Measurements from ENCODE around the gene RNF182. TPM values are rescaled to one million over a fixed set of nuclear protein-coding genes. Genes with fewer than 3 reads are reported as not detected.

RNF182 gene
- total RNA-seq, 1 experiment from 2014 or later: 3.7 TPM

GRCh38 chr6:13953061-13953705 lies 28.4 kb downstream of the RNF182 start:
- Histone ChIP-seq H2BK15ac (ENCODE audit: low read depth, low read length) (no peak overlapping the region), H2AFZ (ENCODE audit: low read length) (no peak overlapping the region), H3K27ac (ENCODE audit: insufficient read length, low read depth, low read length) (no peak overlapping the region), H3K79me2 (ENCODE audit: insufficient read depth, low read length) (no peaks in the 10 kb centered on the region), H3K23ac (ENCODE audit: insufficient read length, low read depth, low read length) (no peak overlapping the region), H3K18ac (ENCODE audit: insufficient read length, low read depth, low read length) (no peak overlapping the region), H2BK5ac (ENCODE audit: insufficient read length, low read length) (no peak overlapping the region), H3K27me3 (ENCODE audit: insufficient read depth, low read length) (no peaks in the 10 kb centered on the region), H2AK5ac (ENCODE audit: insufficient read length, low read length) (no peak overlapping the region), H4K20me1 (ENCODE audit: control insufficient read depth, insufficient read depth, insufficient read length) (no peaks in the 10 kb centered on the region), H4K91ac (ENCODE audit: insufficient read length, low read depth, low read length) (no peak overlapping the region), H3K9me3 (ENCODE audit: control insufficient read depth, low read depth, low read length) (peaks cover 12% of the 10 kb centered on the region), H3K56ac (ENCODE audit: insufficient read length, low read depth, low read length) (no peak overlapping the region), H3K4ac (ENCODE audit: low read depth, low read length) (no peak overlapping the region), H3K4me1 (ENCODE audit: insufficient read depth, low read length) (no peaks in the 10 kb centered on the region; the same call in 1 of the 2 replicates), H2BK20ac (ENCODE audit: low read depth, low read length, poor library complexity, severe bottlenecking) (no peak overlapping the region), H3K79me1 (ENCODE audit: insufficient read depth, low read depth, low read length, poor library complexity, severe bottlenecking) (no peaks in the 10 kb centered on the region), H3K23me2 (ENCODE audit: insufficient read length, low read depth, low read length, poor library complexity, severe bottlenecking) (no peaks in the 10 kb centered on the region), H2BK12ac (ENCODE audit: insufficient read length, low read depth, low read length) (no peak overlapping the region), H4K5ac (ENCODE audit: insufficient read length, low read depth, low read length) (no peak overlapping the region), H2BK120ac (ENCODE audit: low read depth, low read length, poor library complexity, severe bottlenecking) (no peak overlapping the region), H4K8ac (replicated peaks; ENCODE audit: insufficient read length, low read depth, low read length) (no peak overlapping the region), H3K14ac (ENCODE audit: insufficient read depth, low read length) (no peak overlapping the region), H3K4me2 (ENCODE audit: insufficient read depth, insufficient read length, low read length) (no peak overlapping the region), H3T11ph (ENCODE audit: low read length) (no peak overlapping the region), H3K9ac (ENCODE audit: extremely low read depth, insufficient read length, low read length) (no peak overlapping the region)
- no peak for DNase-seq
- Mint-ChIP-seq H3K4me3 (no peak overlapping the region), H3K4me1 (peaks cover 16 to 22% of the 10 kb centered on the region in 2 experiments), H3K36me3 (ENCODE audit: insufficient read depth in 1 of 3, low read depth in 3 of 3) (peaks cover 20 to 33% (median 27%) of the 10 kb centered on the region in 3 experiments), H3K27ac (no peak overlapping the region), H3K27me3 (ENCODE audit: low read depth) (no peaks in the 10 kb centered on the region; the same call in 1 of the 2 replicates), H3K9me3 (peaks cover 28 to 36% of the 10 kb centered on the region in 2 experiments)
- no CpG with 5 or more reads among the region's 2 CpGs for WGBS (ENCODE audit: extremely low coverage, insufficient read length, low lambda C conversion rate)
- TF ChIP-seq, protein P1, sequence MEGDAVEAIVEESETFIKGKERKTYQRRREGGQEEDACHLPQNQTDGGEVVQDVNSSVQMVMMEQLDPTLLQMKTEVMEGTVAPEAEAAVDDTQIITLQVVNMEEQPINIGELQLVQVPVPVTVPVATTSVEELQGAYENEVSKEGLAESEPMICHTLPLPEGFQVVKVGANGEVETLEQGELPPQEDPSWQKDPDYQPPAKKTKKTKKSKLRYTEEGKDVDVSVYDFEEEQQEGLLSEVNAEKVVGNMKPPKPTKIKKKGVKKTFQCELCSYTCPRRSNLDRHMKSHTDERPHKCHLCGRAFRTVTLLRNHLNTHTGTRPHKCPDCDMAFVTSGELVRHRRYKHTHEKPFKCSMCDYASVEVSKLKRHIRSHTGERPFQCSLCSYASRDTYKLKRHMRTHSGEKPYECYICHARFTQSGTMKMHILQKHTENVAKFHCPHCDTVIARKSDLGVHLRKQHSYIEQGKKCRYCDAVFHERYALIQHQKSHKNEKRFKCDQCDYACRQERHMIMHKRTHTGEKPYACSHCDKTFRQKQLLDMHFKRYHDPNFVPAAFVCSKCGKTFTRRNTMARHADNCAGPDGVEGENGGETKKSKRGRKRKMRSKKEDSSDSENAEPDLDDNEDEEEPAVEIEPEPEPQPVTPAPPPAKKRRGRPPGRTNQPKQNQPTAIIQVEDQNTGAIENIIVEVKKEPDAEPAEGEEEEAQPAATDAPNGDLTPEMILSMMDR (conservative IDR thresholded peaks at IDR 0.05): no peak
